Measurements from ENCODE around the gene COX7A2L.

- TF ChIP-seq POLR2AphosphoS5 (IDR thresholded peaks at IDR 0.05) = no peak
- no peak for TF ChIP-seq CTCF (IDR thresholded peaks at IDR 0.05)
- TF ChIP-seq POLR2A (IDR thresholded peaks at IDR 0.05) = no peak
Observed at GRCh38 chr2:42369532-42370229, 8.7 kb upstream of the COX7A2L start.

All from breast epithelium (tissue), 3 donors.